Measurements from ENCODE around the gene BAZ1B. TPM values are rescaled to one million over a fixed set of nuclear protein-coding genes. Genes with fewer than 3 reads are reported as not detected.
"Not testable (repeated sequence)": the region's sequence is repeated elsewhere in the genome, so short reads cannot be mapped to it uniquely, and the experiment has no call there.

BAZ1B gene
- total and polyA plus RNA-seq, 8 donors: 8.9 to 210 (median 46.5) TPM

- DNase-seq: no peak
- H3K4me3 ChIP-seq: no peak overlapping the region
- peaks cover 27 to 97% (median 93%) of the 10 kb centered on the region in 4 donors for H3K36me3 ChIP-seq
- H3K27me3 ChIP-seq: no peaks in the 10 kb centered on the region
- WGBS, 5 donors: 74 to 88% (median 77%) methylated on average over 5 of the region's 5 CpGs
- no peaks in the 10 kb centered on the region for H3K9me3 ChIP-seq
- no peak overlapping the region for H3K27ac ChIP-seq
- TF ChIP-seq EP300 (IDR thresholded peaks at IDR 0.05) (no peak), CTCF (IDR thresholded peaks at IDR 0.05) (no peak), POLR2AphosphoS5 (IDR thresholded peaks at IDR 0.05) (no peak), POLR2A (IDR thresholded peaks at IDR 0.05) (no peak)
- peaks cover 0 to 18% (median 4%) of the 10 kb centered on the region in 4 donors for H3K4me1 ChIP-seq
- intact Hi-C loops (cut with DNase I; ENCODE audit: low total_unique reads): no loop called here
These were observed 39.3 kb downstream of the BAZ1B start for GRCh38 chr7:73482746-73483145.

GRCh38 chr7:73481521-73481920, 40.6 kb downstream of the BAZ1B start:
- WGBS, 5 donors: 96 to 98% (median 97%) methylated on average over 12 of the region's 12 CpGs
- H3K36me3 ChIP-seq: peaks cover 28 to 97% (median 94%) of the 10 kb centered on the region in 4 donors
- H3K27ac ChIP-seq; intact Hi-C loops (cut with DNase I; ENCODE audit: low total_unique reads); DNase-seq; H3K27me3 ChIP-seq; H3K4me3 ChIP-seq; H3K9me3 ChIP-seq: not testable (repeated sequence)
- peaks cover 0 to 18% (median 4%) of the 10 kb centered on the region in 4 donors for H3K4me1 ChIP-seq

GRCh38 chr7:73478549-73478948, 43.5 kb downstream of the BAZ1B start:
- Histone ChIP-seq H3K27me3 (no peaks in the 10 kb centered on the region), H3K27ac (no peak overlapping the region), H3K9me3 (no peaks in the 10 kb centered on the region), H3K4me1 (peaks cover 0 to 16% (median 4%) of the 10 kb centered on the region in 4 donors), H3K4me3 (no peak overlapping the region), H3K36me3 (peaks cover 29 to 97% (median 94%) of the 10 kb centered on the region in 4 donors)
- no peak for DNase-seq
- intact Hi-C loops (cut with DNase I; ENCODE audit: low total_unique reads): no loop called here
- TF ChIP-seq CTCF (IDR thresholded peaks at IDR 0.05): no peak
- TF ChIP-seq POLR2A (IDR thresholded peaks at IDR 0.05): no peak
- no peak for TF ChIP-seq POLR2AphosphoS5 (IDR thresholded peaks at IDR 0.05)
- TF ChIP-seq EP300 (IDR thresholded peaks at IDR 0.05): no peak

GRCh38 chr7:73477376-73477775, 44.7 kb downstream of the BAZ1B start:
- H3K9me3 ChIP-seq: no peaks in the 10 kb centered on the region
- no peak for TF ChIP-seq EP300 (IDR thresholded peaks at IDR 0.05)
- TF ChIP-seq POLR2AphosphoS5 (IDR thresholded peaks at IDR 0.05): no peak
- TF ChIP-seq CTCF (IDR thresholded peaks at IDR 0.05): no peak
- no peak for TF ChIP-seq POLR2A (IDR thresholded peaks at IDR 0.05)
- peaks cover 0 to 6% (median 1%) of the 10 kb centered on the region in 4 donors for H3K4me1 ChIP-seq
- H3K36me3 ChIP-seq: peaks cover 29 to 99% (median 98%) of the 10 kb centered on the region in 4 donors
- no peak overlapping the region for H3K4me3 ChIP-seq
- intact Hi-C loops (cut with DNase I; ENCODE audit: low total_unique reads): no loop called here
- DNase-seq: no peak
- no peak overlapping the region for H3K27ac ChIP-seq
- 80 to 97% (median 84%) methylated on average over 5 of the region's 5 CpGs for WGBS, 5 donors
- no peaks in the 10 kb centered on the region for H3K27me3 ChIP-seq

- Histone ChIP-seq H3K27ac (no peak overlapping the region), H3K4me3 (no peak overlapping the region), H3K4me1 (no peaks in the 10 kb centered on the region), H3K9me3 (no peaks in the 10 kb centered on the region), H3K36me3 (peaks cover 54 to 98% (median 96%) of the 10 kb centered on the region in 4 donors), H3K27me3 (no peaks in the 10 kb centered on the region)
- no peak for DNase-seq
- 86 to 97% (median 90%) methylated on average over 5 of the region's 5 CpGs for WGBS, 5 donors
- no peak for TF ChIP-seq EP300 (IDR thresholded peaks at IDR 0.05)
- TF ChIP-seq CTCF (IDR thresholded peaks at IDR 0.05): no peak
- TF ChIP-seq POLR2A (IDR thresholded peaks at IDR 0.05): no peak
- no peak for TF ChIP-seq POLR2AphosphoS5 (IDR thresholded peaks at IDR 0.05)
- intact Hi-C loops (cut with DNase I; ENCODE audit: low total_unique reads): no loop called here
These were observed 51.9 kb downstream of the BAZ1B start for GRCh38 chr7:73470208-73470607.

GRCh38 chr7:73467046-73467445, 55.0 kb downstream of the BAZ1B start:
- H3K36me3 ChIP-seq: peaks cover 77 to 98% (median 97%) of the 10 kb centered on the region in 4 donors
- H3K4me1 ChIP-seq; H3K27me3 ChIP-seq; intact Hi-C loops (cut with DNase I; ENCODE audit: low total_unique reads); H3K4me3 ChIP-seq; H3K27ac ChIP-seq; H3K9me3 ChIP-seq; DNase-seq: not testable (repeated sequence)
- 78 to 85% (median 81%) methylated on average over 6 of the region's 6 CpGs for WGBS, 5 donors

Data from stomach (tissue), 9 donors.